ENCODE measurements around the gene OXA1L. TPM values are rescaled to one million over a fixed set of nuclear protein-coding genes. Genes with fewer than 3 reads are reported as not detected.
"Not testable (repeated sequence)": the region's sequence is repeated elsewhere in the genome, so short reads cannot be mapped to it uniquely, and the experiment has no call there.

The OXA1L gene
- total RNA-seq, 1 experiment from 2014 or later, result 175 TPM

DNA sequence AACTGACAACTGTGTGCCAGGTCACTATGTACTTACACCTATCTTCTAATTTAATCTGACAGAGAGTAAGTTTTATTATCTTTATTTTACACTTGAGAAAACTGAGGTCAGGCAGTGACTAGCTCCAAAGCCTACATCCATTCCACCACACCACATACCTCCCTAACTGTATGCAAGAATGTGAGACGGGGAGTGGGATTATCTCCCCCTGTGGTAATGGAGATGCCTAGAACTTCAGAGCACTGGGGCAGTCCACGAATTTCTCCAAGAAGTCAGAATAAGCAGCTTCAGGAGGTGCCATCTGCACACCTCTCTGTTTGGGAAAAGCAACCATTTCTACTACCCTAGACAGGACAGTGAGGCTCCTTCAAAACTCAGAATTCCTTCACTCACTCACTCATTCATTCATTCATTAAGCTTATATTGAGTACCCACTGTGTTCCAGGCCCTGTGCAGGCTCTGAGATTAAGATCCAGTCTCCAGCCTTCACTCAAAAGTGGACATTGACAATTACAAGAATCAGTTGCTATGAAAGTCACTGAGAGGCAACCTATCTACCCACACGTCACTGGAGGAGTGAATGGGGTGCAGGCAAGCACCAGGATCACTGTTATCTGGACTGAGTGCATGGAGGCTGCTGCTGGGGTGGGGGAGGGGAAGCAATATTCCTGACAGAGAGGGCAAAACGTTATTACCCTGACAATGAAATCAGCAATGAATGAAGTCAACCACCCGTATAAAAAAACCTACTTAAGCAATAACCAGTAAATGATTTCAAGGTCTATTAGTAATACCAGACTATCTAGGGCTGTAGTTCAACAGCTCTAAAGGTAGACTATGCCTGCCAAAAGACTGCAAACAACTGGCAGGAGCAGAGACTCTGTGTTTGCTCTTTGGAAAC lies 30.8 kb downstream of the OXA1L start:
- no peak for DNase-seq (ENCODE audit: extremely low read depth, low read depth)

GRCh38 chr14:22798528-22798927 lies 32.0 kb downstream of the OXA1L start:
- no peak for DNase-seq (ENCODE audit: extremely low read depth, low read depth)

DNA sequence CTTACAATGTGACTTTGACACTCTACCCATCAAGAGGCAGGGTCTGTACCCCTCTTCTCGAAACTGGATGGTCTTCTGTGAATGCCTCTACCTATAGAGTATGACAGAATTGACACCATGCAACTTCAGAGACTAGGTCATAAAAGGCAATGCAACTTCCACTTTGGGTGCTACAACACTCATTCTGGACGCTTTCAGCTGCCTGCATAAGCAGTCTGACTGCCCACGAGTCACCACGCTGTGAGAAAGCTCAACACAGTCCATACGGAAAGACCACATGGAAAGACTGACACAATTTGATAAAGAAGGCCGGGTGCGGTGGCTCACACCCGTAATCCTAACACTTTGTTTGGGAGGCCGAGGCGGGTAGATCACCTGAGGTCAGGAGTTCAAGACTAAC lies 33.9 kb downstream of the OXA1L start:
- no peak for DNase-seq (ENCODE audit: extremely low read depth, low read depth)

GRCh38 chr14:22801716-22802115 lies 35.2 kb downstream of the OXA1L start:
- DNase-seq (ENCODE audit: extremely low read depth, low read depth), result no peak

GRCh38 chr14:22802860-22803686 lies 36.6 kb downstream of the OXA1L start:
- no peak for DNase-seq (ENCODE audit: extremely low read depth, low read depth)

DNA sequence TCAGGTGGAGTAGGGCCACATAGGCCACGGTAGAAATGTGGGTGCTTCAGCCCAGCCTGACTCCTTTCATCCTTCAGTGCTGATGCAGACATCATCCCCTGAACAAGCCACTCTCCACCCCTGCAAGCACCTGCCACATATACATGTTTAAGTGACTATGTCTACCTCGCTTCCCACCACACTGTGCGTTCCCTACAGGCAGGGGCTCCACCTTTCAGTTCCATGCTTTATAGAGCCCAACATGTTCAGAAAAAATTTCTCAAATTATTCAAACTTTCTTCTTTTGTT lies 37.1 kb downstream of the OXA1L start:
- DNase-seq (ENCODE audit: extremely low read depth, low read depth), result no peak

- not testable (repeated sequence) for DNase-seq (ENCODE audit: extremely low read depth, low read depth)
Measured at GRCh38 chr14:22805235-22805634, 38.7 kb downstream of the OXA1L start.

DNA sequence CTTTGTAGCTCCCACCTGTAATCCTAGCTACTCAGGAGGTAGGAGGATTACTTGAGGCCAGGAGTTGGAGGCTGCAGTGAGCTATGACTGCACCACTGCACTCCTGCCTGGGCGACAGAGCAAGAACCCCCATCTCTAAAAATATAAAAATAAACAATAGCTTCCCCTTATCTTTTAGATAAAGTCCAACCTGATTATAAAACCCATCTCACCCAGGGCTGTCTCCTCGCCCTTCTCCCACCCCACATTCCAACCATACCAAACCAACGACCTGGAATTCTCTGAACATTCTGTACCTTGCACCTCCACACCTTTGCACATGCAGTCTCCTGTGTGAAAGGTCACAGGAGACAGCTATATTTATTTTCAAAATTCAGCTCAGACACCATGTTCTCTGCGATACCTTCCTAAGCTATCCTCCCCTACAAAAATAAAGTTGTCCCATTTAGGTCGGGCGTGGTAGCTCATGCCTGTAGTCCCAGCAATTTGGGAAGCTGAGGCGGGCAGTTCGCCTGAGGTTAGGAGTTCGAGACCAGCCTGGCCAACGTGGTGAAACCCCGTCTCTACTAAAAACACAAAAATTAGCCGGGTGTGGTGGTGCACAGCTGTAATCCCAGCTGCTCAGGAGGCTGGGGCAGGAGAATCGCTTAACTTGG lies 41.1 kb downstream of the OXA1L start:
- DNase-seq (ENCODE audit: extremely low read depth, low read depth), result no peak

DNA sequence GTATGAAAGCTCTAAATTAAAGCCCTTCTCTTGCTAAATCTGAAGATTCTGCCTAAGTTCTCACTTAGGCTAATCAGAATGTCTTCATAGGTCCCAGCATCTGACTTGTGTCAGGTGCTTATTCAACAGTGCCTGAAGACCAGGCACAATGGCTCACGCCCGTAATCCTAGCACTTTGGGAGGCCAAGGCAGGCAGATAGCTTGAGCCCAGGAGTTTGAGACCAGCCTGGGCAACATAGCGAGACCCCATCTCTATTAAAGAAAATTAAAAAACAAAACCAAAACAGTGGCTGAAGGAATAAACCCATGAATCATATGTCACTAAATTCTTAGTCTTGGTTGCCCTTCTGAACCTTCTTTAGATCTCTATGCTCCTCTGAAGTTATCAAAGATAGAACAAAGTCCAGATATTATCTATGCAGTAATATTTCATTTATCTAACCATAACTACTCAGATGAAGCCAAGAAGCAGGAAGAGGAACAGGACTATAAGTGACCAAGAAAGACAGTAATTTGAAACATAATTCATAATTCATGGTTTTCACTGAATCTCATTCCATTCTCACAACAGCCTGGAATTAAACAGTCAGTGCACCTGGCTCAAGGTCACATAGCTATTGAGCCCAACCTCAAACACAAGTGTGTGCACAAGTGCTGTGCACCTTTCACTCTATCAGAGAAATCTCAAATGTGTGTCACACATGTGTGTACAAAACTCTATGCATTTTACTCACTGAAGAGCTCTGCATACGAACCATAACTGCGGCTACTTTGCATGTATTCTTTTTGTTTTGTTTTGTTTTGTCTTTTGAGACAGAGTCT lies 42.1 kb downstream of the OXA1L start:
- DNase-seq (ENCODE audit: extremely low read depth, low read depth), result no peak

DNA sequence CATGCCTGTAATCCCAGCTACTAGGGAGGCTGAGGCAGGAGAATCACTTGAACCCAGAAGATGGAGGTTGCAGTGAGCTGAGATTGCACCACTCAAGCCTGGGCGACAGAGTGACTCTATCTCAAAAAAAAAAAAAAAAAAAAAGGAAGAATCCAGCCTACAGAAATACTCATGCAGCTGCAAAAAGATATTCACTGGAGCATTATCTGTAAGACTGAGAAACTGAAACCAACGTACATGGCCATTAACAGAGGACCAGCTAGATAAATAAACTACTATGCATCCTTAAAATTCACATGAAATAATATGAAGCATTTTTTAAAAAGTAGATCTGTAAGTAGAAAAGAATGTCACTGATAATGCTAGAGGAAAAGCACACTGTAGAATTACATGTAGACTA lies 45.2 kb downstream of the OXA1L start:
- DNase-seq (ENCODE audit: extremely low read depth, low read depth), result no peak

DNA sequence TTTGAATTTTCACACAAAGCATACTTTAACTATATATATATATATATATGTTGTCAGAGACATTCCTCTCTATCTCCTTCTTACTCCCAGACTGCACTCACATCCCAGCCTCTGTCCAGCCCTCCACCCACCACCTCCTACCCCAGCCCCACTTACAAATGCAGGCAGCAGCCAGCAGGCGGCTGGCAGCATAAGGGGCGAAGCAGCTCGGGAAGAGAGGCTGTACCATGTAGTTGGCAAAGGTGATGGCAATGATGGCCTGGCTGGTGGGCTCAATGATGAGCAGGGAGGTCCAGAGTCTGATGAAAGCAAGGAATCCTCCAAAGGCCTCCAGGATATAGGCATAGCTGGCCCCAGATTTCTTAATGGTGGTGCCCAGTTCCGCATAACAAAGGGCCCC lies 46.3 kb downstream of the OXA1L start:
- DNase-seq (ENCODE audit: extremely low read depth, low read depth), result no peak

- DNase-seq (ENCODE audit: extremely low read depth, low read depth), result no peak
Measured at GRCh38 chr14:22813145-22813544, 46.7 kb downstream of the OXA1L start.

GRCh38 chr14:22814373-22814772 lies 47.9 kb downstream of the OXA1L start:
- no peak for DNase-seq (ENCODE audit: extremely low read depth, low read depth)

DNA sequence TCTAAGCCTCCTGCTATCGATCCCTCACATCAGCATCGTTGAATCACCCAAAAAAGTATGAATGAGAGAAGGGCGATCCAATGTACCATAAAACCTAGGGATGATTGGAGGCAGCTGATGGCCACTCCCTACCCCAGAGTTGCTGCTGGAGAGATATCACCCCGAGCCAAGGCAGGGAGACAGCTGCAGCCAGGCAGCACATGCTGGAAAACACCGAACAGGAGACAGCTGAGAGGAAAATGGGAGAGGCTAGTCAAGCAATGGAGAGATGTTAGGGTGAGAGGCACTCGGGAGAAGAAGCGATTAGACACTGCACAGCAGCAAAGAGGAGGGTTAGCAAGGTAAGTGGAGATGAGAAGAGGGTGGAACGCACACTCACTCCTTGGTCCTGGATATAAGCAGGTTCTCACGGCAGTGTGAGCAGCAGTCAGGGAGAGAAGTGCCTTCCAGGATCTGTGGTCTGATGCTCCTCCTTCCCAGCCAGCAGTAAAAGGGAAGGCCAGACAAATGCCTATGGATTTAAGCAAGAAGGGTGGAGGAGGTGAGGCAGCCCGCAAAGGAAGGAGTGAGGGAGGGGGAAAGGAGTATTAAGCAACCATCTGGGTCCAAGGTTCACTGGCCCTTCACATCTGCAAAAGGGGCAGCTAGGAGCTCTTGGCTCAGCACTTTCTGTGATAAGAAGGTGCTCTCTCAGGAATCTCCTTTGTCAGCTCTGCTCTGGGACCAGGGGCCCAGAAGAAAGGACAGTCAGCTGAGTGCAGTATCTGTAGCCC lies 48.6 kb downstream of the OXA1L start, which contains the start of gene SLC7A7:
TSS of gene SLC7A7 (minus strand) at position 495 of the 773 bp plus-strand sequence. CDS start 2,037 bp downstream, outside the sequence.
- DNase-seq (ENCODE audit: extremely low read depth, low read depth), result no peak

DNA sequence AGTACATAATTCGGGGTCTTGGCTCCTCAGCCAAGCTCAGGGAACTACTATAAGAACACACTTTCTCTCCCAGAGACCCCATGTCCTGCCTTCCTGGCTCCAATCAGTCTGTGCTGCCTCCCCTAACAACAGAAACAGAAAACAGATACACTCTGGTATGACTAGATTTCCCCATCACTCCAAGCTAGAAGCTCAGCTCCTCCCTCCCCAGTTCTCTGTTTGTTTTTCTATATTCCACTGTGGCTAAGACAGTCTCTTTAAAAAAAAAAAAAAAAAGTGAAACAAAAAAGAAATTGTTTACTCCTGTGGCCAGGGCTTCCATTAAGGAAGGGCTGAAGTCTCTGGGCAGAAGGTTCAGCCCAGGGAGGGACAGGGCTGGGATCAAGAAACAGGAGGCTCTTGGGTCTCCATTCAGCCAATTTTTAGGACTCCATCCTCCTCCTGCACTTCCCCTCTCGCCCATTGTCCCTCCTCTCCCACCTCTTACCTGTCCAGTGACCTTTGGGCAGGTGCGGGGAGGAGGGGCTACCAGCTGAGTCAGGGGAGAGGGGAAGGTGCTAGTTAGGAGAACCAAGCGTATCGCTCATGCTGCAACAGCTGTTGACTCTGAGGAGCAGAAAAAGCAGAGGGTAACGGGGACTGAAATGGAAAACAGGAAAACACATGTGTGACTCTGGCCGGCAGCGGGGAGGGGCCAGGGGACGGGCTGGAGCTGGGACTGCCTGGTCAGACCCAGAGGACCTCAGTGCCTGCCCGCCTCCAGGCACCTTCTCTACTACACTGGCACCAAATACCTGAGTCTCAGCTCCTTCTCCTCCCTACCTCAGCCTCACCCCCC lies 52.9 kb downstream of the OXA1L start:
- DNase-seq (ENCODE audit: extremely low read depth, low read depth), result no peak

DNA sequence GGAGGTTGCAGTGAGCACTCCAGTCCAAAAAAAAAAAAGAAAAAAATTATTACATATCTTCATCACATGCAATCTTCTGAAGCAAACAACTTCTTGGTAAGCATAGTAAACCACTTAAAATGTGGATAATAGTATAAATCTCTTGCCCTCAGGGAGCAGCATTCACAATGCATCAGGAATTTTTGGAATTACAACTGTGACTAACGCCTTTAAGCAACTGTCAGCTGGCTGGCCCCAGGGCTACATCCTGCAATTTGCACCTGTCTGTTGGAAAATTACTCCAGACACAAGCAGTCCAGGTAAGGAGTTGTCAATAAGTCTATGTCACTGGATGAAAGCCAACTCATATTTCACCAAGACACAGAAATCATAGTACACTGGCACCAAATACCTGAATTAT lies 54.2 kb downstream of the OXA1L start:
- DNase-seq (ENCODE audit: extremely low read depth, low read depth), result no peak

DNA sequence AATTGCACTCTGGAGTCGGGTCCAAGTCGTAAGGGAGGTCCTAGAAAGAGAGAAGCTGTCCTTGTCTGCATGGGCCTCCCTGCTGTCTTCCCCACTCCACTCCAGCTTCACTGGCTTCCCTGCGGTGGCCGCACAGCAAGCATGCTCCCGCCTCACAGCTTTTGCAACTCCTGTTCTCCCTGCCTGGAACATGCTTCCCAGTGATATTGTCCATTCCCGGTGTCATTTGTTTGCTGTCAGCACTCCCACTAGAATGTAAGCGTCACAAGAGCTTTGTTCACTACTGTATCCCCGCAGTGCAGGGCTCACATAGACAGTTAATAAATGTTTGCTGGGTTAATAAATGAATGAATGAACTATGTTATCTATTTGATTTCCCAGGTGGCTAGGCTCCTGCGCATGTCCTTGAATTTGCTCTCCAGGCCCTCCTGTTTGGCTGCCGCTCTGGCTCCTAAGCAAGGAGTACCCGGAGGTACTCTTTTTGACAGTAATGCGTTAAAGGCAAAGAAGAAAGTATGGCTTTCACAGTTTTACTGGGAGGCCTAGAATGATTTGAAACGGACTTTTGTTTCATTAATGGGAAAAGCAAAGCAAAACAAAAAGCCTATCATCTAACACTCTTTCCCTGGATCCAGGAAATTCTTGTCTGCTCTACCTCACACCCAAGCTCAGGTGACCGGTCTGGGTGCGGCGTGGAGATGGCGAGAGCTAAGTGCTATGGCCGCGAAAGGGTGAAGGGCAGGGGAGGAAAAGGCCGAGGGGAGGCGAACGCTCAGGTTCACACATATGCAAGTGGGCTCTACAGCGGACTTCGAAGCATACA lies 54.9 kb downstream of the OXA1L start:
- no peak for DNase-seq (ENCODE audit: extremely low read depth, low read depth)

- no peak for DNase-seq (ENCODE audit: extremely low read depth, low read depth)
Measured at GRCh38 chr14:22822016-22822570, 55.6 kb downstream of the OXA1L start.
